ENCODE results near the gene MKKS.

DNA sequence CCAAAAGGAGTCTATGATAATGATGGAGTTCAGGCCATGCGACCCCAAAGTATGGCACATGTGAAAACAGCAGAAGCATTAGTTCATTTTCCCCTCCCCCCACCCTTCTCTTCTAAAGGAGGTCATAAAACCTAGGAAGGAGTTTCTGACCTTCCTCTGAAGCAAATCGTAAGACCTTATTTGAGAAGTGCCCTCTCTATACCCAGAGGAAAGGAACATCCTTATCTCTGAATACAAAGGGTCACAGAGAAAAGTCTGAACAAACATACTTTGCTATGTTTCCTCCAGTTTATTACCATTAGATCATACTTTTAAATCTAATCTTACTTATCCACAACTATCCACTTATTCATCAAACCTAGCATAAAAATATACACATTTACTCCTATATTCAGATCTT lies 49.7 kb upstream of the MKKS start:
- TF ChIP-seq, protein P1, sequence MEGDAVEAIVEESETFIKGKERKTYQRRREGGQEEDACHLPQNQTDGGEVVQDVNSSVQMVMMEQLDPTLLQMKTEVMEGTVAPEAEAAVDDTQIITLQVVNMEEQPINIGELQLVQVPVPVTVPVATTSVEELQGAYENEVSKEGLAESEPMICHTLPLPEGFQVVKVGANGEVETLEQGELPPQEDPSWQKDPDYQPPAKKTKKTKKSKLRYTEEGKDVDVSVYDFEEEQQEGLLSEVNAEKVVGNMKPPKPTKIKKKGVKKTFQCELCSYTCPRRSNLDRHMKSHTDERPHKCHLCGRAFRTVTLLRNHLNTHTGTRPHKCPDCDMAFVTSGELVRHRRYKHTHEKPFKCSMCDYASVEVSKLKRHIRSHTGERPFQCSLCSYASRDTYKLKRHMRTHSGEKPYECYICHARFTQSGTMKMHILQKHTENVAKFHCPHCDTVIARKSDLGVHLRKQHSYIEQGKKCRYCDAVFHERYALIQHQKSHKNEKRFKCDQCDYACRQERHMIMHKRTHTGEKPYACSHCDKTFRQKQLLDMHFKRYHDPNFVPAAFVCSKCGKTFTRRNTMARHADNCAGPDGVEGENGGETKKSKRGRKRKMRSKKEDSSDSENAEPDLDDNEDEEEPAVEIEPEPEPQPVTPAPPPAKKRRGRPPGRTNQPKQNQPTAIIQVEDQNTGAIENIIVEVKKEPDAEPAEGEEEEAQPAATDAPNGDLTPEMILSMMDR (IDR thresholded peaks at IDR 0.05): no peak
- no peak for TF ChIP-seq POLR2A (IDR thresholded peaks at IDR 0.05)
